Activated T-helper 2 cell treated with anti-CD3 and anti-CD28 coated beads, Interferon-gamma antibody, Interleukin-2, Interleukin-4, amounts not matched to agents 10 μg/mL and 5 μg/mL and 100 μg/mL, durations not matched to agents 14 hours and 24 hours and 36 hours (primary cell): ENCODE measurements around the gene FAM9C. TPM values are rescaled to one million over a fixed set of nuclear protein-coding genes. Genes with fewer than 3 reads are reported as not detected.
"Not testable (repeated sequence)": the region's sequence is repeated elsewhere in the genome, so short reads cannot be mapped to it uniquely, and the experiment has no call there.

ENCODE experiments used
- DNase-seq: peaks from one replicate; pipeline ENCODE4 v3.0.0; 2021; ENCODE audit warnings: low spot score
- H3K27ac Mint-ChIP-seq: one replicate; pipeline ENCODE4 v1.8.0; 2021; ENCODE audit warnings: mixed read lengths
- H3K27me3 Mint-ChIP-seq: one replicate; pipeline ENCODE4 v1.8.0; 2021; ENCODE audit warnings: low read depth, mixed read lengths
- H3K36me3 Mint-ChIP-seq: one replicate; pipeline ENCODE4 v1.8.0; 2021; ENCODE audit warnings: low read depth, mixed read lengths
- H3K4me1 Mint-ChIP-seq: one replicate; pipeline ENCODE4 v1.8.0; 2021; ENCODE audit warnings: low read depth, mixed read lengths
- H3K4me3 Mint-ChIP-seq: one replicate; pipeline ENCODE4 v1.8.0; 2021; ENCODE audit warnings: low read depth, mild to moderate bottlenecking, moderate library complexity, mixed read lengths
- H3K9me3 Mint-ChIP-seq: one replicate; pipeline ENCODE4 v1.8.0; 2021; ENCODE audit warnings: mixed read lengths
- intact Hi-C: fragments of 100-400 bp; cut with micrococcal nuclease; formaldehyde crosslinking; loops from one replicate; pipeline ENCODE4 v1.15.1; 2023
- total RNA-seq: library from RNA; stranded (reverse); gene quantifications from 2 replicates; pipeline ENCODE4 v1.2.3, GENCODE V29; 2022

The FAM9C gene
- total RNA-seq, 1 donor from 2014 or later = not detected

GRCh38 chrX:13083755-13084326, 39.4 kb upstream of the FAM9C start:
- DNase-seq, intact Hi-C loops, H3K27me3 Mint-ChIP-seq, H3K9me3 Mint-ChIP-seq, H3K36me3 Mint-ChIP-seq: not testable (repeated sequence)
- Mint-ChIP-seq H3K4me1 (peaks cover 80% of the 10 kb centered on the region), H3K27ac (peak overlapping the region; percentile 77), H3K4me3 (peak overlapping the region; percentile 26)

- Mint-ChIP-seq H3K36me3 (no peaks in the 10 kb centered on the region), H3K4me1 (peaks cover 75% of the 10 kb centered on the region), H3K9me3 (no peaks in the 10 kb centered on the region), H3K27me3 (no peaks in the 10 kb centered on the region), H3K4me3 (peak overlapping the region; percentile 37), H3K27ac (peak overlapping the region; percentile 96)
- intact Hi-C loops = no loop called here
- DNase-seq = no peak
These were observed 38.0 kb upstream of the FAM9C start for GRCh38 chrX:13082206-13083065.

- peak overlapping the region; percentile 57 for H3K4me3 Mint-ChIP-seq
- no peaks in the 10 kb centered on the region for H3K9me3 Mint-ChIP-seq
- H3K27me3 Mint-ChIP-seq = no peaks in the 10 kb centered on the region
- H3K27ac Mint-ChIP-seq = peak overlapping the region; percentile 96
- DNase-seq = no peak
- no peaks in the 10 kb centered on the region for H3K36me3 Mint-ChIP-seq
- peaks cover 68% of the 10 kb centered on the region for H3K4me1 Mint-ChIP-seq
- intact Hi-C loops = no loop called here
These were observed 37.2 kb upstream of the FAM9C start for GRCh38 chrX:13081395-13082205.

GRCh38 chrX:13080128-13080795, 35.8 kb upstream of the FAM9C start:
- DNase-seq = no peak
- H3K36me3 Mint-ChIP-seq = no peaks in the 10 kb centered on the region
- intact Hi-C loops = no loop called here
- peak overlapping the region; percentile 96 for H3K27ac Mint-ChIP-seq
- H3K27me3 Mint-ChIP-seq = no peaks in the 10 kb centered on the region
- H3K9me3 Mint-ChIP-seq = no peaks in the 10 kb centered on the region
- H3K4me1 Mint-ChIP-seq = peaks cover 68% of the 10 kb centered on the region
- H3K4me3 Mint-ChIP-seq = peak overlapping the region; percentile 13

GRCh38 chrX:13078739-13079444, 34.5 kb upstream of the FAM9C start:
- H3K4me3 Mint-ChIP-seq = peak overlapping the region; percentile 21
- DNase-seq = no peak
- H3K36me3 Mint-ChIP-seq = peaks cover 5% of the 10 kb centered on the region
- H3K9me3 Mint-ChIP-seq = no peaks in the 10 kb centered on the region
- H3K4me1 Mint-ChIP-seq = peaks cover 68% of the 10 kb centered on the region
- intact Hi-C loops = no loop called here
- no peaks in the 10 kb centered on the region for H3K27me3 Mint-ChIP-seq
- peak overlapping the region; percentile 86 for H3K27ac Mint-ChIP-seq

- H3K27me3 Mint-ChIP-seq = no peaks in the 10 kb centered on the region
- no peak overlapping the region for H3K4me3 Mint-ChIP-seq
- peak overlapping the region; percentile 90 for H3K27ac Mint-ChIP-seq
- DNase-seq = peak; percentile 19
- peaks cover 5% of the 10 kb centered on the region for H3K36me3 Mint-ChIP-seq
- H3K4me1 Mint-ChIP-seq = peaks cover 56% of the 10 kb centered on the region
- H3K9me3 Mint-ChIP-seq = no peaks in the 10 kb centered on the region
- intact Hi-C loops = loop anchor here (2.0 kb wide), 1 partner anchor 72 kb away; no protein-coding TSS in a partner anchor
These were observed 32.7 kb upstream of the FAM9C start for GRCh38 chrX:13077168-13077567.

GRCh38 chrX:13076176-13076961, 31.9 kb upstream of the FAM9C start:
- no peaks in the 10 kb centered on the region for H3K27me3 Mint-ChIP-seq
- peak overlapping the region; percentile 90 for H3K27ac Mint-ChIP-seq
- no peak overlapping the region for H3K4me3 Mint-ChIP-seq
- intact Hi-C loops = loop anchor here (1.0 to 2.0 kb wide), 3 partner anchors 11 to 72 kb away; no protein-coding TSS in a partner anchor
- no peak for DNase-seq
- H3K4me1 Mint-ChIP-seq = peaks cover 48% of the 10 kb centered on the region
- peaks cover 5% of the 10 kb centered on the region for H3K36me3 Mint-ChIP-seq
- H3K9me3 Mint-ChIP-seq = no peaks in the 10 kb centered on the region

- Mint-ChIP-seq H3K9me3 (peaks cover 3% of the 10 kb centered on the region), H3K4me3 (no peak overlapping the region), H3K4me1 (peaks cover 32% of the 10 kb centered on the region), H3K27me3 (no peaks in the 10 kb centered on the region), H3K27ac (peak overlapping the region; percentile 77), H3K36me3 (peaks cover 5% of the 10 kb centered on the region)
- intact Hi-C loops = no loop called here
- DNase-seq = no peak
These were observed 30.2 kb upstream of the FAM9C start for GRCh38 chrX:13074297-13075262.

GRCh38 chrX:13069771-13070416, 25.5 kb upstream of the FAM9C start:
- no peak overlapping the region for H3K27ac Mint-ChIP-seq
- peaks cover 10% of the 10 kb centered on the region for H3K36me3 Mint-ChIP-seq
- H3K4me1 Mint-ChIP-seq = peaks cover 13% of the 10 kb centered on the region
- no peak for DNase-seq
- intact Hi-C loops = no loop called here
- H3K27me3 Mint-ChIP-seq = no peaks in the 10 kb centered on the region
- no peak overlapping the region for H3K4me3 Mint-ChIP-seq
- H3K9me3 Mint-ChIP-seq = peaks cover 9% of the 10 kb centered on the region

GRCh38 chrX:13068651-13069050, 24.2 kb upstream of the FAM9C start:
- Mint-ChIP-seq H3K27me3 (no peaks in the 10 kb centered on the region), H3K27ac (no peak overlapping the region)

More at GRCh38 chrX:13068651-13069050, 24.2 kb upstream of the FAM9C start:
- Mint-ChIP-seq H3K9me3 (peaks cover 9% of the 10 kb centered on the region), H3K4me3 (no peak overlapping the region), H3K4me1 (peaks cover 13% of the 10 kb centered on the region), H3K36me3 (peaks cover 5% of the 10 kb centered on the region)
- intact Hi-C loops = no loop called here
- DNase-seq = no peak
